ENCODE results near the gene OTUD7B. TPM values are rescaled to one million over a fixed set of nuclear protein-coding genes. Genes with fewer than 3 reads are reported as not detected.

OTUD7B gene
- total and polyA plus RNA-seq, 10 of the 15 experiments (the other 5 are each of a cell fraction or from before 2014, with no cell fraction given) = 1.7 to 24.9 (median 6.6) TPM

- no peak for FAIRE-seq
- Histone ChIP-seq H3K9ac (ENCODE audit: control insufficient read depth, insufficient read depth, low read length) (no peak overlapping the region), H3K79me2 (ENCODE audit: control insufficient read depth, insufficient read depth, low read length) (peaks cover 4% of the 10 kb centered on the region), H3K36me3 (ENCODE audit: control insufficient read depth in 2 of 2, insufficient read depth in 2 of 2, low read length in 1 of 2) (no peaks in the 10 kb centered on the region), H3K4me3 (no peak overlapping the region), H3K9me3 (replicated peaks; ENCODE audit: control insufficient read depth, insufficient read depth, low read length) (no peaks in the 10 kb centered on the region), H3K4me2 (ENCODE audit: control insufficient read depth, insufficient read depth) (no peak overlapping the region), H3K27me3 (replicated peaks in 1 of 2; ENCODE audit: control insufficient read depth in 2 of 2, insufficient read depth in 2 of 2, low read length in 1 of 2) (no peaks in the 10 kb centered on the region), H3K4me1 (ENCODE audit: control insufficient read depth, insufficient read depth, low read length) (peaks cover 6% of the 10 kb centered on the region; the same call in 1 of the 2 replicates), H3K27ac (ENCODE audit: control insufficient read depth, insufficient read depth) (no peak overlapping the region), H2AFZ (ENCODE audit: control insufficient read depth, low read depth, low read length) (no peak overlapping the region), H4K20me1 (ENCODE audit: control insufficient read depth, insufficient read depth) (no peaks in the 10 kb centered on the region)
- SMC1A ChIA-PET (ENCODE audit: uncharacterized antibody, unreplicated experiment) = interaction anchor here (1.4 kb wide), 1 partner anchor 11 kb away, joined by 4 read pairs; no protein-coding TSS in a partner anchor
- BruUV-seq (replicated peaks) = no TSS peak
- TF ChIP-seq POLR2AphosphoS5 (IDR thresholded peaks at IDR 0.05; ENCODE audit: low read length) = no peak
- TF ChIP-seq, protein P1, sequence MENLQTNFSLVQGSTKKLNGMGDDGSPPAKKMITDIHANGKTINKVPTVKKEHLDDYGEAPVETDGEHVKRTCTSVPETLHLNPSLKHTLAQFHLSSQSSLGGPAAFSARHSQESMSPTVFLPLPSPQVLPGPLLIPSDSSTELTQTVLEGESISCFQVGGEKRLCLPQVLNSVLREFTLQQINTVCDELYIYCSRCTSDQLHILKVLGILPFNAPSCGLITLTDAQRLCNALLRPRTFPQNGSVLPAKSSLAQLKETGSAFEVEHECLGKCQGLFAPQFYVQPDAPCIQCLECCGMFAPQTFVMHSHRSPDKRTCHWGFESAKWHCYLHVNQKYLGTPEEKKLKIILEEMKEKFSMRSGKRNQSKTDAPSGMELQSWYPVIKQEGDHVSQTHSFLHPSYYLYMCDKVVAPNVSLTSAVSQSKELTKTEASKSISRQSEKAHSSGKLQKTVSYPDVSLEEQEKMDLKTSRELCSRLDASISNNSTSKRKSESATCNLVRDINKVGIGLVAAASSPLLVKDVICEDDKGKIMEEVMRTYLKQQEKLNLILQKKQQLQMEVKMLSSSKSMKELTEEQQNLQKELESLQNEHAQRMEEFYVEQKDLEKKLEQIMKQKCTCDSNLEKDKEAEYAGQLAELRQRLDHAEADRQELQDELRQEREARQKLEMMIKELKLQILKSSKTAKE (IDR thresholded peaks at IDR 0.05; ENCODE audit: low read depth, poor library complexity, severe bottlenecking) = no peak
- no peak for TF ChIP-seq ESRRA (IDR thresholded peaks at IDR 0.05; ENCODE audit: low read length)
- CTCF ChIA-PET = no interaction called here
- RAD21 ChIA-PET (ENCODE audit: unreplicated experiment) = no interaction called here
- WGBS (ENCODE audit: insufficient coverage, insufficient replicate concordance, low lambda C conversion rate, missing lambda C conversion rate) = 89% methylated on average over 5 of the region's 5 CpGs
- in situ Hi-C loops (cut with MboI) (no loop called here), intact Hi-C loops (cut with micrococcal nuclease; ENCODE audit: unreplicated experiment) (no loop called here)
- no peak for DNase-seq (ENCODE audit: low read depth, low spot score)
- no peak for ATAC-seq
- POLR2A ChIA-PET = no interaction called here
These were observed 106.6 kb downstream of the OTUD7B start for GRCh38 chr1:149903836-149904491.
